H9 (cell line): ENCODE results near the gene MFSD1. TPM values are rescaled to one million over a fixed set of nuclear protein-coding genes. Genes with fewer than 3 reads are reported as not detected.

Experiments
- DNase-seq: peaks from one replicate; pipeline ENCODE4 v3.0.0-alpha.2; 2017
- H2AFZ ChIP-seq: one replicate; pipeline ENCODE4 v1.6.1; 2013; ENCODE audit warnings: mild to moderate bottlenecking, low read length, control low read depth, moderate library complexity
- H2AK5ac ChIP-seq: 2 replicates; pipeline ENCODE4 v1.6.1; 2013; ENCODE audit warnings: low read length, control low read depth, mixed read lengths; ENCODE audit not compliant: insufficient read length
- H2BK120ac ChIP-seq: one replicate; pipeline ENCODE4 v1.6.1; 2013; ENCODE audit warnings: low read depth, mild to moderate bottlenecking, low read length, control low read depth, inconsistent platforms; ENCODE audit not compliant: poor library complexity, severe bottlenecking
- H2BK12ac ChIP-seq: 2 replicates; pipeline ENCODE4 v1.6.1; 2013; ENCODE audit warnings: low read length, control low read depth, mixed read lengths, low read depth; ENCODE audit not compliant: insufficient read length
- H2BK15ac ChIP-seq: 2 replicates; pipeline ENCODE4 v1.6.1; 2013; ENCODE audit warnings: low read depth, low read length, control low read depth
- H2BK20ac ChIP-seq: one replicate; pipeline ENCODE4 v1.6.1; 2013; ENCODE audit warnings: low read depth, mild to moderate bottlenecking, low read length, control low read depth, inconsistent platforms; ENCODE audit not compliant: poor library complexity, severe bottlenecking
- H2BK5ac ChIP-seq: 2 replicates; pipeline ENCODE4 v1.6.1; 2013; ENCODE audit warnings: low read length, control low read depth, mixed read lengths; ENCODE audit not compliant: insufficient read length
- H3K14ac ChIP-seq: 2 replicates; pipeline ENCODE4 v1.6.1; 2013; ENCODE audit warnings: low read length, control low read depth; ENCODE audit not compliant: insufficient read depth
- H3K18ac ChIP-seq: 2 replicates; pipeline ENCODE4 v1.6.1; 2013; ENCODE audit warnings: low read depth, mild to moderate bottlenecking, mixed read lengths, low read length, control low read depth; ENCODE audit not compliant: insufficient read length
- H3K23ac ChIP-seq: 2 replicates; pipeline ENCODE4 v1.6.1; 2013; ENCODE audit warnings: low read length, control low read depth, mixed read lengths, low read depth; ENCODE audit not compliant: insufficient read length
- H3K23me2 ChIP-seq: 2 replicates; pipeline ENCODE4 v1.6.1; 2013; ENCODE audit warnings: low read depth, mild to moderate bottlenecking, mixed read lengths, low read length, control low read depth; ENCODE audit not compliant: insufficient read length, poor library complexity, severe bottlenecking
- H3K27ac ChIP-seq: 2 replicates; pipeline ENCODE4 v1.5.1; 2013; ENCODE audit warnings: low read length, control low read depth, mixed read lengths, low read depth; ENCODE audit not compliant: insufficient read length
- H3K27me3 ChIP-seq: 2 replicates; pipeline ENCODE4 v1.6.1; 2013; ENCODE audit warnings: low read length, control low read depth, inconsistent platforms; ENCODE audit not compliant: insufficient read depth
- H3K4ac ChIP-seq: 2 replicates; pipeline ENCODE4 v1.6.1; 2013; ENCODE audit warnings: low read depth, mild to moderate bottlenecking, control low read depth, inconsistent platforms, low read length, moderate library complexity
- H3K4me1 ChIP-seq: 2 replicates; pipeline ENCODE4 v1.6.1; 2013; ENCODE audit warnings: low read length, control low read depth, inconsistent platforms; ENCODE audit not compliant: insufficient read depth
- H3K4me2 ChIP-seq: 2 replicates; pipeline ENCODE4 v1.6.1; 2013; ENCODE audit warnings: low read length, control low read depth, mixed read lengths; ENCODE audit not compliant: insufficient read length, insufficient read depth
- H3K56ac ChIP-seq: 2 replicates; pipeline ENCODE4 v1.6.1; 2013; ENCODE audit warnings: low read depth, mild to moderate bottlenecking, mixed read lengths, low read length, control low read depth; ENCODE audit not compliant: insufficient read length
- H3K79me1 ChIP-seq: 2 replicates; pipeline ENCODE4 v1.6.1; 2013; ENCODE audit warnings: low read depth, mild to moderate bottlenecking, moderate library complexity, low read length, control low read depth, inconsistent platforms; ENCODE audit not compliant: insufficient read depth, poor library complexity, severe bottlenecking
- H3K79me2 ChIP-seq: 2 replicates; pipeline ENCODE4 v1.6.1; 2013; ENCODE audit warnings: low read length, control low read depth, inconsistent platforms; ENCODE audit not compliant: insufficient read depth
- H3K9ac ChIP-seq: 2 replicates; pipeline ENCODE4 v1.6.1; 2013; ENCODE audit warnings: low read length, control low read depth, mixed read lengths; ENCODE audit not compliant: insufficient read length; ENCODE audit errors: extremely low read depth
- H3K9me3 ChIP-seq: one replicate; pipeline ENCODE4 v1.6.1; 2013; ENCODE audit warnings: low read depth, low read length, inconsistent platforms; ENCODE audit not compliant: control insufficient read depth
- H3T11ph ChIP-seq: one replicate; pipeline ENCODE4 v1.6.1; 2013; ENCODE audit warnings: mild to moderate bottlenecking, low read length, control low read depth, inconsistent platforms
- H4K20me1 ChIP-seq: one replicate; pipeline ENCODE4 v1.6.1; 2013; ENCODE audit not compliant: control insufficient read depth, insufficient read length, insufficient read depth
- H4K5ac ChIP-seq: 2 replicates; pipeline ENCODE4 v1.6.1; 2013; ENCODE audit warnings: low read depth, mild to moderate bottlenecking, mixed read lengths, low read length, control low read depth; ENCODE audit not compliant: insufficient read length
- H4K8ac ChIP-seq: replicated peaks from 2 replicates; pipeline ENCODE4 v1.6.1; 2013; ENCODE audit warnings: low read length, control low read depth, mixed read lengths, low read depth; ENCODE audit not compliant: insufficient read length
- H4K91ac ChIP-seq: 2 replicates; pipeline ENCODE4 v1.6.1; 2013; ENCODE audit warnings: low read depth, mild to moderate bottlenecking, moderate library complexity, mixed read lengths, low read length, control low read depth; ENCODE audit not compliant: insufficient read length
- H3K27ac Mint-ChIP-seq, 3 experiments: 2 replicates in 2 of 3; 3 replicates in 1 of 3; pipeline ENCODE4 v1.8.0; 2020 to 2021; ENCODE audit warnings: mixed read lengths in 3 of 3, mild to moderate bottlenecking in 1 of 3, moderate library complexity in 1 of 3
- H3K27me3 Mint-ChIP-seq: 2 replicates; pipeline ENCODE4 v1.8.0; 2021; ENCODE audit warnings: low read depth, mild to moderate bottlenecking, moderate library complexity, mixed read lengths
- H3K36me3 Mint-ChIP-seq, 3 experiments: 2 replicates in 2 of 3; 3 replicates in 1 of 3; pipeline ENCODE4 v1.8.0; 2020 to 2021; ENCODE audit warnings: low read depth in 3 of 3, mixed read lengths in 3 of 3; ENCODE audit not compliant: insufficient read depth in 1 of 3
- H3K4me1 Mint-ChIP-seq, 2 experiments: 2 replicates each; pipeline ENCODE4 v1.8.0; 2020; ENCODE audit warnings: mixed read lengths in 2 of 2
- H3K4me3 Mint-ChIP-seq, 2 experiments: 2 replicates in 1 of 2; 3 replicates in 1 of 2; pipeline ENCODE4 v1.8.0; 2020 to 2021; ENCODE audit warnings: mild to moderate bottlenecking in 2 of 2, mixed read lengths in 2 of 2, moderate library complexity in 1 of 2
- H3K9me3 Mint-ChIP-seq, 2 experiments: 2 replicates in 1 of 2; 3 replicates in 1 of 2; pipeline ENCODE4 v1.8.0; 2020; ENCODE audit warnings: mild to moderate bottlenecking in 2 of 2, mixed read lengths in 2 of 2, moderate library complexity in 1 of 2
- CTCF ChIP-seq: fragments of 200-600 bp; sonication (generic); conservative IDR thresholded peaks from 3 replicates; pipeline ENCODE4 v1.8.0; 2021; ENCODE audit warnings: antibody characterized with exemption, mild to moderate bottlenecking
- WGBS: extraction: QIAGEN DNeasy Blood & Tissue Kit; methylation state at CpG from one replicate; pipeline ENCODE4 v1.1.7; 2013; ENCODE audit warnings: missing lambda C conversion rate, low lambda C conversion rate, mixed read lengths; ENCODE audit not compliant: insufficient read length; ENCODE audit errors: extremely low coverage; 5-methylcytosine and 5-hydroxymethylcytosine counted together
- total RNA-seq: library from RNA; stranded (reverse); gene quantifications from 2 replicates; pipeline ENCODE4 v1.2.1, GENCODE V29; 2021

MFSD1 gene
- total RNA-seq, 1 experiment from 2014 or later = 9.5 TPM

- Histone ChIP-seq H2BK15ac (no peak overlapping the region), H3K56ac (no peak overlapping the region), H4K91ac (no peak overlapping the region), H3K9ac (no peak overlapping the region), H4K5ac (no peak overlapping the region), H3K27ac (no peak overlapping the region), H2BK12ac (no peak overlapping the region), H3K4me1 (no peaks in the 10 kb centered on the region), H3K4me2 (no peak overlapping the region), H2BK5ac (no peak overlapping the region), H3K4ac (no peak overlapping the region), H2AFZ (no peak overlapping the region), H3K14ac (no peak overlapping the region), H3K79me2 (no peaks in the 10 kb centered on the region), H2BK120ac (no peak overlapping the region), H3K27me3 (no peaks in the 10 kb centered on the region), H2BK20ac (no peak overlapping the region), H3K23me2 (no peaks in the 10 kb centered on the region), H2AK5ac (no peak overlapping the region), H3K18ac (no peak overlapping the region), H3K79me1 (no peaks in the 10 kb centered on the region), H3K23ac (no peak overlapping the region), H4K8ac (no peak overlapping the region), H4K20me1 (no peaks in the 10 kb centered on the region), H3T11ph (no peak overlapping the region), H3K9me3 (no peaks in the 10 kb centered on the region)
- H3K27ac Mint-ChIP-seq = no peak overlapping the region
- no peaks in the 10 kb centered on the region for H3K9me3 Mint-ChIP-seq
- no peak overlapping the region for H3K4me3 Mint-ChIP-seq
- no peaks in the 10 kb centered on the region for H3K27me3 Mint-ChIP-seq
- no peaks in the 10 kb centered on the region for H3K4me1 Mint-ChIP-seq
- H3K36me3 Mint-ChIP-seq = no peaks in the 10 kb centered on the region
- WGBS = no CpG with 5 or more reads among the region's 2 CpGs
- no peak for DNase-seq
- no peak for TF ChIP-seq CTCF
Observed at GRCh38 chr3:158783051-158783450, 18.8 kb upstream of the MFSD1 start.
